ENCODE data around the gene PCLO. TPM values are rescaled to one million over a fixed set of nuclear protein-coding genes. Genes with fewer than 3 reads are reported as not detected.

The PCLO gene
- total and polyA plus RNA-seq, 9 of the 15 experiments (the other 6 are each of a cell fraction or from before 2014, with no cell fraction given) = under 0.01 to 0.01 TPM; not detected in 7

DNA sequence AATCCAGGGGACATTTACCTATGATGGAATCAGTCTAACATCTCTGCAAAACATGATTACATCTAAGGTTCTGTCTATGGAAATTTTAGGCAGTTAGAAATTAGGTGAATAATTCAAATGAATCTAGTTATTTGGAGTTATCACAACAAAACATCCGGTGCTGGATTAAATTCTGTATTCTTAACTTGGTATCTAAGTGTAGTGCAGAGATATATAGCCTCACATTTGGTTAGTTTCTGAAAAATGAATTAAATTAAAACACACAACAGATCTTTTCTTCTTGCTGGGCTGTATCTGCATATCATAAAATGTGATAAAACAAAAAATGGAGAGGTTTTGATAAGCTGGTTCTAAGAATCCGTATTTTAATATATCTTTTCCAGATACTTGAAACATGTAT is 354.1 kb downstream of the PCLO start:
- Histone ChIP-seq H3K9ac (ENCODE audit: insufficient read depth in 1 of 2, low read depth in 2 of 2, low read length in 2 of 2) (no peak overlapping the region), H3K4me2 (ENCODE audit: insufficient read depth, low read length) (no peak overlapping the region), H3K27ac (ENCODE audit: extremely low read depth, low read depth, low read length) (no peak overlapping the region), H3K27me3 (ENCODE audit: control insufficient read depth in 2 of 2, insufficient read depth in 2 of 2, low read length in 2 of 2) (no peaks in the 10 kb centered on the region), H3K79me2 (ENCODE audit: control insufficient read depth, insufficient read depth, low read length) (no peaks in the 10 kb centered on the region), H3K9me1 (ENCODE audit: control insufficient read depth, insufficient read depth, low read length) (no peaks in the 10 kb centered on the region), H3K4me3 (no peak overlapping the region), H4K20me1 (replicated peaks; ENCODE audit: control insufficient read depth, insufficient read depth, low read length) (no peaks in the 10 kb centered on the region), H3K9me3 (replicated peaks; ENCODE audit: control insufficient read depth, insufficient read depth, low read depth, low read length) (no peaks in the 10 kb centered on the region), H3K36me3 (ENCODE audit: control insufficient read depth, insufficient read depth, low read length) (no peaks in the 10 kb centered on the region), H2AFZ (ENCODE audit: low read depth, low read length) (no peak overlapping the region), H3K4me1 (replicated peaks in 1 of 2; ENCODE audit: control insufficient read depth in 2 of 2, insufficient read depth in 2 of 2, low read length in 2 of 2) (no peaks in the 10 kb centered on the region)
- no peak for ATAC-seq
- no TSS peak for BruUV-seq (replicated peaks)
- intact Hi-C loops (cut with micrococcal nuclease) (no loop called here), in situ Hi-C loops (cut with MboI) (no loop called here)
- CTCF ChIA-PET (ENCODE audit: low intra/inter-chr PET ratio) = no interaction called here
- no peak for FAIRE-seq
- no peak for DNase-seq (ENCODE audit: extremely low read depth in 1 of 4, low spot score in 3 of 4)
- POLR2A ChIA-PET = no interaction called here
- WGBS (ENCODE audit: insufficient coverage, low coverage, missing lambda C conversion rate) = 0% methylated on average over 2 of the region's 2 CpGs
- TF ChIP-seq ZNF507 (tag; conservative IDR thresholded peaks at IDR 0.05) = no peak
- no peak for TF ChIP-seq ZEB2 (IDR thresholded peaks at IDR 0.05)
- TF ChIP-seq POLR2AphosphoS2 (IDR thresholded peaks at IDR 0.05; ENCODE audit: low read length) = no peak
- no peak for TF ChIP-seq SMC3 (conservative IDR thresholded peaks at IDR 0.05; ENCODE audit: insufficient read depth, low read depth, low read length)
- TF ChIP-seq KDM5B (IDR thresholded peaks at IDR 0.05; ENCODE audit: insufficient replicate concordance, low read depth, low read length) = no peak
- no peak for TF ChIP-seq PHTF2 (CRISPR knock-in tag; IDR thresholded peaks at IDR 0.05)
- TF ChIP-seq HOXB6 (CRISPR knock-in tag; IDR thresholded peaks at IDR 0.05; ENCODE audit: borderline replicate concordance) = no peak
- TF ChIP-seq, protein P1, sequence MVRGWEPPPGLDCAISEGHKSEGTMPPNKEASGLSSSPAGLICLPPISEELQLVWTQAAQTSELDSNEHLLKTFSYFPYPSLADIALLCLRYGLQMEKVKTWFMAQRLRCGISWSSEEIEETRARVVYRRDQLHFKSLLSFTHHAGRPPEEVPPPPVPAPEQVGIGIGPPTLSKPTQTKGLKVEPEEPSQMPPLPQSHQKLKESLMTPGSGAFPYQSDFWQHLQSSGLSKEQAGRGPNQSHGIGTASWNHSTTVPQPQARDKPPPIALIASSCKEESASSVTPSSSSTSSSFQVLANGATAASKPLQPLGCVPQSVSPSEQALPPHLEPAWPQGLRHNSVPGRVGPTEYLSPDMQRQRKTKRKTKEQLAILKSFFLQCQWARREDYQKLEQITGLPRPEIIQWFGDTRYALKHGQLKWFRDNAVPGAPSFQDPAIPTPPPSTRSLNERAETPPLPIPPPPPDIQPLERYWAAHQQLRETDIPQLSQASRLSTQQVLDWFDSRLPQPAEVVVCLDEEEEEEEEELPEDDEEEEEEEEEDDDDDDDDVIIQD (CRISPR knock-in tag; IDR thresholded peaks at IDR 0.05) = no peak
- TF ChIP-seq, protein P2, sequence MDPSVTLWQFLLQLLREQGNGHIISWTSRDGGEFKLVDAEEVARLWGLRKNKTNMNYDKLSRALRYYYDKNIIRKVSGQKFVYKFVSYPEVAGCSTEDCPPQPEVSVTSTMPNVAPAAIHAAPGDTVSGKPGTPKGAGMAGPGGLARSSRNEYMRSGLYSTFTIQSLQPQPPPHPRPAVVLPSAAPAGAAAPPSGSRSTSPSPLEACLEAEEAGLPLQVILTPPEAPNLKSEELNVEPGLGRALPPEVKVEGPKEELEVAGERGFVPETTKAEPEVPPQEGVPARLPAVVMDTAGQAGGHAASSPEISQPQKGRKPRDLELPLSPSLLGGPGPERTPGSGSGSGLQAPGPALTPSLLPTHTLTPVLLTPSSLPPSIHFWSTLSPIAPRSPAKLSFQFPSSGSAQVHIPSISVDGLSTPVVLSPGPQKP (CRISPR knock-in tag; IDR thresholded peaks at IDR 0.05) = no peak
- no peak for TF ChIP-seq RBM39 (optimal IDR thresholded peaks at IDR 0.05; ENCODE audit: low read depth, low read length)
- TF ChIP-seq, protein P3, sequence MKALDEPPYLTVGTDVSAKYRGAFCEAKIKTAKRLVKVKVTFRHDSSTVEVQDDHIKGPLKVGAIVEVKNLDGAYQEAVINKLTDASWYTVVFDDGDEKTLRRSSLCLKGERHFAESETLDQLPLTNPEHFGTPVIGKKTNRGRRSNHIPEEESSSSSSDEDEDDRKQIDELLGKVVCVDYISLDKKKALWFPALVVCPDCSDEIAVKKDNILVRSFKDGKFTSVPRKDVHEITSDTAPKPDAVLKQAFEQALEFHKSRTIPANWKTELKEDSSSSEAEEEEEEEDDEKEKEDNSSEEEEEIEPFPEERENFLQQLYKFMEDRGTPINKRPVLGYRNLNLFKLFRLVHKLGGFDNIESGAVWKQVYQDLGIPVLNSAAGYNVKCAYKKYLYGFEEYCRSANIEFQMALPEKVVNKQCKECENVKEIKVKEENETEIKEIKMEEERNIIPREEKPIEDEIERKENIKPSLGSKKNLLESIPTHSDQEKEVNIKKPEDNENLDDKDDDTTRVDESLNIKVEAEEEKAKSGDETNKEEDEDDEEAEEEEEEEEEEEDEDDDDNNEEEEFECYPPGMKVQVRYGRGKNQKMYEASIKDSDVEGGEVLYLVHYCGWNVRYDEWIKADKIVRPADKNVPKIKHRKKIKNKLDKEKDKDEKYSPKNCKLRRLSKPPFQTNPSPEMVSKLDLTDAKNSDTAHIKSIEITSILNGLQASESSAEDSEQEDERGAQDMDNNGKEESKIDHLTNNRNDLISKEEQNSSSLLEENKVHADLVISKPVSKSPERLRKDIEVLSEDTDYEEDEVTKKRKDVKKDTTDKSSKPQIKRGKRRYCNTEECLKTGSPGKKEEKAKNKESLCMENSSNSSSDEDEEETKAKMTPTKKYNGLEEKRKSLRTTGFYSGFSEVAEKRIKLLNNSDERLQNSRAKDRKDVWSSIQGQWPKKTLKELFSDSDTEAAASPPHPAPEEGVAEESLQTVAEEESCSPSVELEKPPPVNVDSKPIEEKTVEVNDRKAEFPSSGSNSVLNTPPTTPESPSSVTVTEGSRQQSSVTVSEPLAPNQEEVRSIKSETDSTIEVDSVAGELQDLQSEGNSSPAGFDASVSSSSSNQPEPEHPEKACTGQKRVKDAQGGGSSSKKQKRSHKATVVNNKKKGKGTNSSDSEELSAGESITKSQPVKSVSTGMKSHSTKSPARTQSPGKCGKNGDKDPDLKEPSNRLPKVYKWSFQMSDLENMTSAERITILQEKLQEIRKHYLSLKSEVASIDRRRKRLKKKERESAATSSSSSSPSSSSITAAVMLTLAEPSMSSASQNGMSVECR (CRISPR knock-in tag; IDR thresholded peaks at IDR 0.05) = no peak
- TF ChIP-seq RBM25 (IDR thresholded peaks at IDR 0.05; ENCODE audit: low read depth, low read length, severe bottlenecking) = no peak
- TF ChIP-seq, protein P4, sequence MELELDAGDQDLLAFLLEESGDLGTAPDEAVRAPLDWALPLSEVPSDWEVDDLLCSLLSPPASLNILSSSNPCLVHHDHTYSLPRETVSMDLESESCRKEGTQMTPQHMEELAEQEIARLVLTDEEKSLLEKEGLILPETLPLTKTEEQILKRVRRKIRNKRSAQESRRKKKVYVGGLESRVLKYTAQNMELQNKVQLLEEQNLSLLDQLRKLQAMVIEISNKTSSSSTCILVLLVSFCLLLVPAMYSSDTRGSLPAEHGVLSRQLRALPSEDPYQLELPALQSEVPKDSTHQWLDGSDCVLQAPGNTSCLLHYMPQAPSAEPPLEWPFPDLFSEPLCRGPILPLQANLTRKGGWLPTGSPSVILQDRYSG (tag; conservative IDR thresholded peaks at IDR 0.05; ENCODE audit: low read depth) = no peak
- no peak for TF ChIP-seq ZSCAN32 (CRISPR knock-in tag; IDR thresholded peaks at IDR 0.05)
- TF ChIP-seq ERF (CRISPR knock-in tag; IDR thresholded peaks at IDR 0.05) = no peak
- TF ChIP-seq RB1 (IDR thresholded peaks at IDR 0.05; ENCODE audit: low read depth) = no peak
- TF ChIP-seq CCAR2 (IDR thresholded peaks at IDR 0.05; ENCODE audit: low read depth, low read length) = no peak
